Measurements from ENCODE around the gene SLC23A3. TPM values are rescaled to one million over a fixed set of nuclear protein-coding genes. Genes with fewer than 3 reads are reported as not detected.

Gene SLC23A3
- total RNA-seq, 3 donors from 2014 or later, result 0.71 to 0.89 (median 0.84) TPM

GRCh38 chr2:219175486-219175885 lies 5.7 kb upstream of the SLC23A3 start:
- no peak for DNase-seq
- ATAC-seq, result no peak
- peaks cover 47% of the 10 kb centered on the region for H3K4me1 Mint-ChIP-seq (ENCODE audit: low read depth)
- H3K4me3 Mint-ChIP-seq, result peak overlapping the region; percentile 89
- peaks cover 21% of the 10 kb centered on the region for H3K36me3 Mint-ChIP-seq (ENCODE audit: insufficient read depth)
- H3K9me3 Mint-ChIP-seq, result no peaks in the 10 kb centered on the region
- no peaks in the 10 kb centered on the region for H3K27me3 Mint-ChIP-seq (ENCODE audit: low read depth)

GRCh38 chr2:219174801-219175200 lies 5.0 kb upstream of the SLC23A3 start:
- Mint-ChIP-seq H3K36me3 (ENCODE audit: insufficient read depth) (peaks cover 21% of the 10 kb centered on the region), H3K4me3 (peak overlapping the region; percentile 14), H3K27me3 (ENCODE audit: low read depth) (no peaks in the 10 kb centered on the region), H3K9me3 (no peaks in the 10 kb centered on the region), H3K4me1 (ENCODE audit: low read depth) (peaks cover 43% of the 10 kb centered on the region)
- DNase-seq (no peak), ATAC-seq (no peak)

- H3K27me3 Mint-ChIP-seq (ENCODE audit: low read depth), result no peaks in the 10 kb centered on the region
- H3K9me3 Mint-ChIP-seq, result no peaks in the 10 kb centered on the region
- peaks cover 38% of the 10 kb centered on the region for H3K4me1 Mint-ChIP-seq (ENCODE audit: low read depth)
- no peak for DNase-seq
- H3K4me3 Mint-ChIP-seq, result peak overlapping the region; percentile 57
- ATAC-seq, result no peak
- peaks cover 21% of the 10 kb centered on the region for H3K36me3 Mint-ChIP-seq (ENCODE audit: insufficient read depth)
Measured at GRCh38 chr2:219174146-219174545, 4.3 kb upstream of the SLC23A3 start.

GRCh38 chr2:219173176-219173575 lies 3.3 kb upstream of the SLC23A3 start:
- Mint-ChIP-seq H3K36me3 (ENCODE audit: insufficient read depth) (peaks cover 21% of the 10 kb centered on the region), H3K4me1 (ENCODE audit: low read depth) (peaks cover 33% of the 10 kb centered on the region), H3K4me3 (no peak overlapping the region), H3K9me3 (no peaks in the 10 kb centered on the region), H3K27me3 (ENCODE audit: low read depth) (no peaks in the 10 kb centered on the region)
- no peak for ATAC-seq
- DNase-seq, result no peak

- H3K4me1 Mint-ChIP-seq (ENCODE audit: low read depth), result peaks cover 31% of the 10 kb centered on the region
- H3K36me3 Mint-ChIP-seq (ENCODE audit: insufficient read depth), result peaks cover 21% of the 10 kb centered on the region
- no peaks in the 10 kb centered on the region for H3K27me3 Mint-ChIP-seq (ENCODE audit: low read depth)
- ATAC-seq, result no peak
- no peak overlapping the region for H3K4me3 Mint-ChIP-seq
- no peak for DNase-seq
- H3K9me3 Mint-ChIP-seq, result no peaks in the 10 kb centered on the region
Measured at GRCh38 chr2:219172231-219173154, 2.7 kb upstream of the SLC23A3 start.

GRCh38 chr2:219171231-219171651 lies 1.4 kb upstream of the SLC23A3 start:
- Mint-ChIP-seq H3K36me3 (ENCODE audit: insufficient read depth) (peaks cover 23% of the 10 kb centered on the region), H3K9me3 (no peaks in the 10 kb centered on the region), H3K27me3 (ENCODE audit: low read depth) (no peaks in the 10 kb centered on the region), H3K4me3 (no peak overlapping the region), H3K4me1 (ENCODE audit: low read depth) (peaks cover 26% of the 10 kb centered on the region)
- DNase-seq (no peak), ATAC-seq (peak; percentile 65)

GRCh38 chr2:219168932-219169331 lies 897 bp downstream of the SLC23A3 start:
- DNase-seq (no peak), ATAC-seq (no peak)
- peaks cover 5% of the 10 kb centered on the region for H3K4me1 Mint-ChIP-seq (ENCODE audit: low read depth)
- H3K9me3 Mint-ChIP-seq, result no peaks in the 10 kb centered on the region
- H3K36me3 Mint-ChIP-seq (ENCODE audit: insufficient read depth), result peaks cover 17% of the 10 kb centered on the region
- H3K27me3 Mint-ChIP-seq (ENCODE audit: low read depth), result no peaks in the 10 kb centered on the region
- no peak overlapping the region for H3K4me3 Mint-ChIP-seq

- ATAC-seq, result no peak
Measured at GRCh38 chr2:219168526-219168925, 1.3 kb downstream of the SLC23A3 start.

GRCh38 chr2:219167997-219168396 lies 1.8 kb downstream of the SLC23A3 start:
- H3K36me3 Mint-ChIP-seq (ENCODE audit: insufficient read depth), result peaks cover 12% of the 10 kb centered on the region
- ATAC-seq (no peak), DNase-seq (no peak)
- no peaks in the 10 kb centered on the region for H3K9me3 Mint-ChIP-seq
- H3K4me1 Mint-ChIP-seq (ENCODE audit: low read depth), result peaks cover under 1% of the 10 kb centered on the region
- no peak overlapping the region for H3K4me3 Mint-ChIP-seq
- H3K27me3 Mint-ChIP-seq (ENCODE audit: low read depth), result no peaks in the 10 kb centered on the region

More at GRCh38 chr2:219168526-219168925, 1.3 kb downstream of the SLC23A3 start:
- Mint-ChIP-seq H3K9me3 (no peaks in the 10 kb centered on the region), H3K36me3 (ENCODE audit: insufficient read depth) (peaks cover 16% of the 10 kb centered on the region), H3K4me3 (no peak overlapping the region), H3K27me3 (ENCODE audit: low read depth) (no peaks in the 10 kb centered on the region), H3K4me1 (ENCODE audit: low read depth) (peaks cover 2% of the 10 kb centered on the region)
- no peak for DNase-seq

GRCh38 chr2:219165058-219165911 lies 4.5 kb downstream of the SLC23A3 start:
- peaks cover 10% of the 10 kb centered on the region for H3K4me1 Mint-ChIP-seq (ENCODE audit: low read depth)
- no peaks in the 10 kb centered on the region for H3K27me3 Mint-ChIP-seq (ENCODE audit: low read depth)
- H3K9me3 Mint-ChIP-seq, result no peaks in the 10 kb centered on the region
- peaks cover 4% of the 10 kb centered on the region for H3K36me3 Mint-ChIP-seq (ENCODE audit: insufficient read depth)
- DNase-seq (no peak), ATAC-seq (no peak)
- no peak overlapping the region for H3K4me3 Mint-ChIP-seq

GRCh38 chr2:219163156-219163555 lies 6.7 kb downstream of the SLC23A3 start:
- Mint-ChIP-seq H3K4me3 (no peak overlapping the region), H3K9me3 (no peaks in the 10 kb centered on the region), H3K27me3 (ENCODE audit: low read depth) (no peaks in the 10 kb centered on the region), H3K36me3 (ENCODE audit: insufficient read depth) (peaks cover 5% of the 10 kb centered on the region), H3K4me1 (ENCODE audit: low read depth) (peaks cover 18% of the 10 kb centered on the region)
- ATAC-seq (no peak), DNase-seq (no peak)

- ATAC-seq (no peak), DNase-seq (no peak)
- peak overlapping the region; percentile 87 for H3K4me3 Mint-ChIP-seq
Measured at GRCh38 chr2:219161097-219161496, 8.7 kb downstream of the SLC23A3 start.

GRCh38 chr2:219160186-219161017 lies 9.4 kb downstream of the SLC23A3 start, which contains the start of gene NHEJ1:
Gene NHEJ1 (minus strand): TSS chr2:219160815. CDS start chr2:219158362, 2,453 bp downstream.
- Mint-ChIP-seq H3K9me3 (no peaks in the 10 kb centered on the region), H3K36me3 (ENCODE audit: insufficient read depth) (peaks cover 18% of the 10 kb centered on the region), H3K27me3 (ENCODE audit: low read depth) (no peaks in the 10 kb centered on the region), H3K4me1 (ENCODE audit: low read depth) (peaks cover 18% of the 10 kb centered on the region), H3K4me3 (peak within 1 kb of the TSS; percentile 87)
- ATAC-seq, result peak; percentile 88 to 89
- DNase-seq, result peak; percentile 94

More at GRCh38 chr2:219161097-219161496, 8.7 kb downstream of the SLC23A3 start:
- H3K27me3 Mint-ChIP-seq (ENCODE audit: low read depth), result no peaks in the 10 kb centered on the region
- peaks cover 18% of the 10 kb centered on the region for H3K4me1 Mint-ChIP-seq (ENCODE audit: low read depth)
- peaks cover 21% of the 10 kb centered on the region for H3K36me3 Mint-ChIP-seq (ENCODE audit: insufficient read depth)
- no peaks in the 10 kb centered on the region for H3K9me3 Mint-ChIP-seq
